Esophagus squamous epithelium (tissue), 4 donors: Measurements from ENCODE around the gene YEATS4.

Experiments used
- POLR2A ChIP-seq, 4 donors: fragments of 450-650 bp; IDR thresholded peaks; one replicate each; pipeline ENCODE4 v1.6.1; 2017; ENCODE audit warnings: antibody characterized with exemption in 4 of 4, mild to moderate bottlenecking in 4 of 4, moderate library complexity in 3 of 4
- TF ChIP-seq, protein P1 (sequence below), 6 experiments: fragments of 450-650 bp in 4 of 6; fragments of 200-600 bp in 2 of 6; sonication (generic) in 2 of 6; IDR thresholded peaks; one replicate each; pipeline ENCODE4 v1.5.1; 2016 to 2019; ENCODE audit warnings: antibody characterized with exemption in 6 of 6, mild to moderate bottlenecking in 4 of 6, moderate library complexity in 4 of 6

DNA sequence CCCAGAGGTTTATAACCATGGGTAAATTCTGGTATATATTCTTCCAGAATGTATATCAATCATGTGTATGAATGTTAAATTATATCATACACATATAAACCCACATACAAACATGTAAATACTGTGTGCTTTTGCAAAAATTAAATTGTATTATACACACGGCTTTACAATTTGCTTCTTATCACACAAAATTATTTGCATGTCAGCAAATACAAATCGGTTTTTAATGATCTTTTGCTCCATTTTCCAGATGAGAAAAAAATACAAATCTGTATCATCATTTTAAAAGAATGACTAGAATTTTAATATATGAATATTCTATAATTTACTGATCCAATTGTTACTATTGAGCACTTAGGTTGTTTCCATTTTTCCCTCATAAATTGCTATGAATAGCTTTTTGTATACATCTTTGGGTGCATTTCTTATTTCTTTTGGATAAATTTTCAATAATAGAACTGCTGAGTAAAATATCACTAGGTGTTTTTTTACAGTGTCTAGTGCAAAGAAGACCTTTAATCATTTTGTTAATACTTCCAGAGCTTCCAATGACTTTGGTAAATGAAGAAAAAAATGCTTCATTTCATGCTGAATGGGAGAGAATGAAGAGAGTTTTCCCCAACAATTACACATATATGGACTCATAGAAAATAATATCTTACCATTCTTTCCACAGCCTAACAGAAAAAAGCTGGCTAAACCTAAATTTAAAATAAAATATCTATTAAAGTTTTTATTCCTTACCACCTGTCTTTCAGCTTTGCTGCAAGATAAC lies 7.9 kb upstream of the YEATS4 start:
- TF ChIP-seq POLR2A (IDR thresholded peaks at IDR 0.05), result no peak
- TF ChIP-seq, protein P1, sequence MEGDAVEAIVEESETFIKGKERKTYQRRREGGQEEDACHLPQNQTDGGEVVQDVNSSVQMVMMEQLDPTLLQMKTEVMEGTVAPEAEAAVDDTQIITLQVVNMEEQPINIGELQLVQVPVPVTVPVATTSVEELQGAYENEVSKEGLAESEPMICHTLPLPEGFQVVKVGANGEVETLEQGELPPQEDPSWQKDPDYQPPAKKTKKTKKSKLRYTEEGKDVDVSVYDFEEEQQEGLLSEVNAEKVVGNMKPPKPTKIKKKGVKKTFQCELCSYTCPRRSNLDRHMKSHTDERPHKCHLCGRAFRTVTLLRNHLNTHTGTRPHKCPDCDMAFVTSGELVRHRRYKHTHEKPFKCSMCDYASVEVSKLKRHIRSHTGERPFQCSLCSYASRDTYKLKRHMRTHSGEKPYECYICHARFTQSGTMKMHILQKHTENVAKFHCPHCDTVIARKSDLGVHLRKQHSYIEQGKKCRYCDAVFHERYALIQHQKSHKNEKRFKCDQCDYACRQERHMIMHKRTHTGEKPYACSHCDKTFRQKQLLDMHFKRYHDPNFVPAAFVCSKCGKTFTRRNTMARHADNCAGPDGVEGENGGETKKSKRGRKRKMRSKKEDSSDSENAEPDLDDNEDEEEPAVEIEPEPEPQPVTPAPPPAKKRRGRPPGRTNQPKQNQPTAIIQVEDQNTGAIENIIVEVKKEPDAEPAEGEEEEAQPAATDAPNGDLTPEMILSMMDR (IDR thresholded peaks at IDR 0.05), result no peak
